Cardiac muscle cell (in vitro differentiated cells and primary cell): ENCODE results near the gene LSM4. TPM values are rescaled to one million over a fixed set of nuclear protein-coding genes. Genes with fewer than 3 reads are reported as not detected.

ENCODE experiments used
- DNase-seq, 2 donors: peaks; one replicate each; pipeline versions ENCODE4 v3.0.0 to v3.0.0-alpha.2; 2010 to 2017; ENCODE audit warnings: low read depth in 1 of 2, low spot score in 1 of 2
- H3K27ac ChIP-seq: fragments of 200-600 bp; sonication (generic); 2 replicates; pipeline ENCODE4 v1.5.1; 2016
- H3K27me3 ChIP-seq: fragments of 200-600 bp; sonication (generic); 2 replicates; pipeline ENCODE4 v1.6.0; 2016; ENCODE audit warnings: control low read depth
- H3K36me3 ChIP-seq: fragments of 200-600 bp; sonication (generic); 2 replicates; pipeline ENCODE4 v1.5.1; 2016; ENCODE audit warnings: control low read depth
- H3K4me1 ChIP-seq: fragments of 200-600 bp; sonication (generic); 2 replicates; pipeline ENCODE4 v1.8.1; 2017; ENCODE audit warnings: low read depth, mild to moderate bottlenecking, mixed run types
- H3K4me3 ChIP-seq: fragments of 200-600 bp; sonication (generic); 2 replicates; pipeline ENCODE4 v1.5.1; 2016; ENCODE audit warnings: mild to moderate bottlenecking
- H3K9me3 ChIP-seq: fragments of 200-600 bp; sonication (generic); 2 replicates; pipeline ENCODE4 v1.5.1; 2017; ENCODE audit warnings: low read depth, mild to moderate bottlenecking, control low read depth
- polyA plus RNA-seq: library from polyadenylated mRNA; unstranded; fragments of >200 nt; fragmentation: Nextera tagmentation; extraction: Ambion mirVana; gene quantifications from 2 replicates; pipeline ENCODE4 v1.2.1, GENCODE V29; 2016
- total RNA-seq: library from RNA; depleted of rRNA; stranded (reverse); fragments of >200 nt; gene quantifications from 2 replicates; pipeline ENCODE4 v1.2.3, GENCODE V29; 2016
- TF ChIP-seq, protein P1 (sequence below): IDR thresholded peaks from 2 replicates; pipeline ENCODE4 v1.5.1; 2012; ENCODE audit warnings: low read depth, mild to moderate bottlenecking, low read length

LSM4 gene
- total and polyA plus RNA-seq, 2 experiments from 2014 or later: 418 to 493 TPM

DNA sequence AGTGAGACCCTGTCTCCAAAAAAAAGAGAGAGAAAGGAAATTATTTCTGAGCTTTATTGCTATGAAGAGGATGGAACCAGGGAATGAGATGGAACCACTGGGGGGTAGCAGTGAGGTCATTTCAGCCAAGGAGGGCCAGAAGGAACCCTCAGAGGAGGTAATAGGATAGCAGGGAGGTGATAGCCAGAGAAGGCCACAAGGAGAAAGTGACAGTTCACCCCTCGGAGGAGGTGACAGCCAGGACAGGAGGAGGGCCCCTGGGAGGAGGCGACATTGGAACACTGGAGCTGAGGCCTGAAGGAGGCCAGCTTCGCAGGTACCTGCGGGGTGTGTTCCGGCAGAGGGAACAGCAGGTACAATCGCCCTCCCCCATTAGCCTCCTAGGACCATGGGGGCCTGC, 16.8 kb upstream of the LSM4 start:
- TF ChIP-seq, protein P1, sequence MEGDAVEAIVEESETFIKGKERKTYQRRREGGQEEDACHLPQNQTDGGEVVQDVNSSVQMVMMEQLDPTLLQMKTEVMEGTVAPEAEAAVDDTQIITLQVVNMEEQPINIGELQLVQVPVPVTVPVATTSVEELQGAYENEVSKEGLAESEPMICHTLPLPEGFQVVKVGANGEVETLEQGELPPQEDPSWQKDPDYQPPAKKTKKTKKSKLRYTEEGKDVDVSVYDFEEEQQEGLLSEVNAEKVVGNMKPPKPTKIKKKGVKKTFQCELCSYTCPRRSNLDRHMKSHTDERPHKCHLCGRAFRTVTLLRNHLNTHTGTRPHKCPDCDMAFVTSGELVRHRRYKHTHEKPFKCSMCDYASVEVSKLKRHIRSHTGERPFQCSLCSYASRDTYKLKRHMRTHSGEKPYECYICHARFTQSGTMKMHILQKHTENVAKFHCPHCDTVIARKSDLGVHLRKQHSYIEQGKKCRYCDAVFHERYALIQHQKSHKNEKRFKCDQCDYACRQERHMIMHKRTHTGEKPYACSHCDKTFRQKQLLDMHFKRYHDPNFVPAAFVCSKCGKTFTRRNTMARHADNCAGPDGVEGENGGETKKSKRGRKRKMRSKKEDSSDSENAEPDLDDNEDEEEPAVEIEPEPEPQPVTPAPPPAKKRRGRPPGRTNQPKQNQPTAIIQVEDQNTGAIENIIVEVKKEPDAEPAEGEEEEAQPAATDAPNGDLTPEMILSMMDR: peak; percentile 30
- Histone ChIP-seq H3K27me3 (no peaks in the 10 kb centered on the region), H3K4me1 (peaks cover 3% of the 10 kb centered on the region), H3K9me3 (no peaks in the 10 kb centered on the region), H3K36me3 (no peaks in the 10 kb centered on the region), H3K27ac (no peak overlapping the region), H3K4me3 (no peak overlapping the region)
- DNase-seq: no peak

DNA sequence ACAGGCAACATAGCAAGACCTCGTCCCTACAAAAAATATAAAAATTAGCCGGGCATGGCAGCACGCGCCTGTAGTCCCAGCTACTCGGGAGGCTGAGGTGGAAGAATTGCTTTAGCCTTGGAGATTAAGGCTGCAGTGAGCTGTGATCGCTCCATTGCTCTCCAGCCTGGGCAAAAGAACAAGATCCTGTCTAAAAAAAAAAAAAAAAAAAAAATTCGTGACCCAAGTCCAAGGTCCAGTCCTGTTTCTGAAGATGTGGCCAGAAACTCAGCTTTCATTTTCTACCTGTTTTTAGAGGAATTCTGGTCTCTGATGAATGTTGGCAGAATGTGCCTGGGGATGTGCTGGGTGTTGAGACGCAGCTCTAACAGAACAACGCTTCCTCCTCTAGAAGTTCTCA, 15.7 kb upstream of the LSM4 start:
- H3K27ac ChIP-seq: peak overlapping the region; percentile 83
- TF ChIP-seq, protein P1: no peak
- H3K36me3 ChIP-seq: no peaks in the 10 kb centered on the region
- peaks cover 3% of the 10 kb centered on the region for H3K4me1 ChIP-seq
- H3K27me3 ChIP-seq: no peaks in the 10 kb centered on the region
- no peak overlapping the region for H3K4me3 ChIP-seq
- no peak for DNase-seq
- H3K9me3 ChIP-seq: no peaks in the 10 kb centered on the region

DNA sequence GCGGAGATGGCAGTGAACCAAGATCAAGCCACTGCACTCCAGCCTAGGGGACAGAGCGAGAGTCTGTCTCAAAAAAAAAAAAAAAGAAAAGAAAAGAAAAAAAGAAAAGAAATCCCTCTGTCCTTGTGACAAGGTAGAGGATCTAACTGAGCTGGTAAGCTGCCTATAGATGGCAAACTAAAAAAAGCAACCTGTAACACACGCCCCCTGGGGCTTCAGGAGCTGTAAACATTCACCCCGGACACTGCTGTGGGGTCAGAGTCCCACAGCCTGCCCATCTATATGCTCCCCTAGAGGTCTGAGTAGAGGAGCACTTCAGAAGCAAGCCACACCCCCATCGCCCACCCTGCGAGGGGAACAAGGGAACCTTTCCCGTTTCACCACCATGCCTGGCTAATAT, 13.2 kb upstream of the LSM4 start:
- no peak for DNase-seq
- Histone ChIP-seq H3K4me3 (no peak overlapping the region), H3K27me3 (no peaks in the 10 kb centered on the region), H3K36me3 (no peaks in the 10 kb centered on the region), H3K9me3 (no peaks in the 10 kb centered on the region), H3K4me1 (no peaks in the 10 kb centered on the region), H3K27ac (no peak overlapping the region)
- TF ChIP-seq, protein P1: no peak

DNA sequence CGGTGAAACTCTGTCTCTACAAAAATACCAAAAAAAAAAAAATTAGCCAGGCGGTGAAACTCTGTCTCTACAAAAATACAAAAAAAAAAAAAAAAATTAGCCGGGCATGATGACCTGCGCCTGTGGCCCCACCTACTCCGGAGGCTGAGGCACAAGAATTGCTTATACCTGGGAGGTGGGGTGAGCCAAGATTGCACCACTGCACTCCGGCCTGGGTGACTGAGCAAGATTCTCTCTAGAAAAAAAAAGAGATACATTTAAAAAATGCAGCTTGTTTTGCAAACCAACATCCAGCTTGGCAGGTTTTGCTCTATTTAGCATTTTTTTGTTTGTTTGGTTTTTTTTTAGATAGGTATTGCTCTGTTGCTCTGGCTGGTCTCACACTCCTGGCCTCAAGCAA, 10.8 kb upstream of the LSM4 start:
- H3K27ac ChIP-seq: no peak overlapping the region
- no peak for DNase-seq
- TF ChIP-seq, protein P1: no peak
- H3K27me3 ChIP-seq: no peaks in the 10 kb centered on the region
- H3K36me3 ChIP-seq: no peaks in the 10 kb centered on the region
- peaks cover 4% of the 10 kb centered on the region for H3K4me1 ChIP-seq
- no peaks in the 10 kb centered on the region for H3K9me3 ChIP-seq
- no peak overlapping the region for H3K4me3 ChIP-seq

DNA sequence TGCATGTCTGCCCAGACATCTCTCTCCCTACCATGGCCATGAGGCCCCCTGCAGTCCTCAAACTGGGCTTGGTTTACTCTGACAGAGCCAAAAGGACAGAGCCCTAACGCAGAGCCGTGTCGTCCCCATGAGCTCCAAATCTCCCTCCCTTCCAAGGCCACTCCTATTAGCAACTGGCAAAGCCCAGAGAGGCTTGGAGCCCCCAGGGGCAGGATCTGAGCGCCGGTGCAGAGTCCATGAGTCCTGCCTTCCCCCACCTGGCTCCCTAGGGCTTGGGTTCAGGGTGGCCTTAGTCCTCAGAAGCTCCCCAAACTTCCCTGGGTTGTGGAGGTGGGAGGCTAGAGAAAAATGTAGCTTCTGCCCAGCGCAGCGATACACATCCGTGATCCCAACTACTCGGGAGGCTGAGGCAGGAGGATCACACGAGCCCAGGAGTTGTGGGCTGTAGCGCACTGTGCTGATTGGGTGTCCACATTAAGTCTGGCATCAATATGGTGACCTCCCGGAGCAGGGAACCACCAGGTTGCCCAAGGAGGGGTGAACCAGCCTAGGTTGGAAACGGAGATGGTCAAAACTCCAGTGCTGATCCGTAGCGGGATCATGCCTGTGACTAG, 10.1 kb upstream of the LSM4 start:
- H3K27me3 ChIP-seq: no peaks in the 10 kb centered on the region
- H3K9me3 ChIP-seq: no peaks in the 10 kb centered on the region
- H3K36me3 ChIP-seq: no peaks in the 10 kb centered on the region
- TF ChIP-seq, protein P1: no peak
- H3K4me1 ChIP-seq: peaks cover 4% of the 10 kb centered on the region
- H3K27ac ChIP-seq: no peak overlapping the region
- DNase-seq: no peak
- H3K4me3 ChIP-seq: no peak overlapping the region
